Measurements from ENCODE around the gene OR7G3.

OR7G3 gene

GRCh38 chr19:9116547-9116946 lies 10.2 kb downstream of the OR7G3 start:
- Histone ChIP-seq H3K14ac (ENCODE audit: low read length in 2 of 2) (no peak overlapping the region), H3K36me3 (ENCODE audit: control insufficient read depth in 1 of 2, insufficient read depth in 2 of 2, low read depth in 1 of 2, low read length in 2 of 2) (no peaks in the 10 kb centered on the region), H2AK5ac (ENCODE audit: low read length, severe bottlenecking) (no peak overlapping the region), H3K9me3 (ENCODE audit: control insufficient read depth, low read length) (no peaks in the 10 kb centered on the region), H3K23ac (ENCODE audit: low read length in 2 of 2) (no peak overlapping the region), H3K4ac (ENCODE audit: low read depth in 1 of 2, low read length in 2 of 2) (no peak overlapping the region), H3K27me3 (ENCODE audit: control insufficient read depth in 1 of 2, insufficient read depth in 1 of 2, low read length in 2 of 2) (no peaks in the 10 kb centered on the region), H2BK5ac (ENCODE audit: low read depth, low read length, poor library complexity, severe bottlenecking) (no peak overlapping the region), H4K91ac (ENCODE audit: low read length) (no peak overlapping the region), H3K4me2 (ENCODE audit: low read length, poor library complexity, severe bottlenecking) (no peak overlapping the region), H3K18ac (ENCODE audit: low read depth in 1 of 2, low read length in 2 of 2) (no peak overlapping the region), H3K4me1 (ENCODE audit: control insufficient read depth, insufficient read depth, low read depth, low read length) (no peaks in the 10 kb centered on the region), H3K4me3 (ENCODE audit: insufficient read depth in 1 of 2, low read depth in 1 of 2, low read length in 2 of 2) (no peak overlapping the region), H4K8ac (ENCODE audit: low read length) (no peak overlapping the region), H2BK120ac (ENCODE audit: low read depth, low read length) (no peak overlapping the region), H2BK12ac (ENCODE audit: low read length in 2 of 2) (no peak overlapping the region), H3K79me1 (replicated peaks; ENCODE audit: low read length, poor library complexity, severe bottlenecking) (no peaks in the 10 kb centered on the region), H3K9ac (ENCODE audit: low read length) (no peak overlapping the region), H2BK15ac (ENCODE audit: low read depth, poor library complexity, severe bottlenecking) (no peak overlapping the region), H3K27ac (ENCODE audit: low read length, poor library complexity, severe bottlenecking) (no peak overlapping the region), H2AFZ (ENCODE audit: low read depth, low read length) (no peak overlapping the region)
- WGBS: 59% methylated on average over 2 of the region's 5 CpGs
- no peak for DNase-seq

GRCh38 chr19:9115307-9115813 lies 11.4 kb downstream of the OR7G3 start, which contains the start of gene OR7G1:
Gene OR7G1, minus strand, starts transcription at chr19:9115763. Its CDS starts 0 bp downstream, at chr19:9115763.
- Histone ChIP-seq H3K14ac (ENCODE audit: low read length in 2 of 2) (no peak within 1 kb of the TSS), H3K27me3 (ENCODE audit: control insufficient read depth in 1 of 2, insufficient read depth in 1 of 2, low read length in 2 of 2) (no peaks in the 10 kb centered on the region), H3K4me1 (ENCODE audit: control insufficient read depth, insufficient read depth, low read depth, low read length) (no peaks in the 10 kb centered on the region), H3K23ac (ENCODE audit: low read length in 2 of 2) (no peak within 1 kb of the TSS), H2BK120ac (ENCODE audit: low read depth, low read length) (no peak within 1 kb of the TSS), H3K4me3 (ENCODE audit: insufficient read depth in 1 of 2, low read depth in 1 of 2, low read length in 2 of 2) (no peak within 1 kb of the TSS), H2BK12ac (ENCODE audit: low read length in 2 of 2) (no peak within 1 kb of the TSS), H2AK5ac (ENCODE audit: low read length, severe bottlenecking) (no peak within 1 kb of the TSS), H3K9me3 (ENCODE audit: control insufficient read depth, low read length) (no peaks in the 10 kb centered on the region), H3K79me1 (replicated peaks; ENCODE audit: low read length, poor library complexity, severe bottlenecking) (no peaks in the 10 kb centered on the region), H2BK5ac (ENCODE audit: low read depth, low read length, poor library complexity, severe bottlenecking) (no peak within 1 kb of the TSS), H2BK15ac (ENCODE audit: low read depth, poor library complexity, severe bottlenecking) (no peak within 1 kb of the TSS), H3K36me3 (ENCODE audit: control insufficient read depth in 1 of 2, insufficient read depth in 2 of 2, low read depth in 1 of 2, low read length in 2 of 2) (no peaks in the 10 kb centered on the region), H3K4ac (ENCODE audit: low read depth in 1 of 2, low read length in 2 of 2) (no peak within 1 kb of the TSS), H3K27ac (ENCODE audit: low read length, poor library complexity, severe bottlenecking) (no peak within 1 kb of the TSS), H2AFZ (ENCODE audit: low read depth, low read length) (peak within 1 kb of the TSS; percentile 44), H3K18ac (ENCODE audit: low read depth in 1 of 2, low read length in 2 of 2) (no peak within 1 kb of the TSS), H3K9ac (ENCODE audit: low read length) (no peak within 1 kb of the TSS), H4K91ac (ENCODE audit: low read length) (no peak within 1 kb of the TSS), H4K8ac (ENCODE audit: low read length) (no peak within 1 kb of the TSS), H3K4me2 (ENCODE audit: low read length, poor library complexity, severe bottlenecking) (no peak within 1 kb of the TSS)
- 88% methylated on average over 2 of the region's 2 CpGs for WGBS
- DNase-seq: no peak

GRCh38 chr19:9109959-9110358 lies 16.8 kb downstream of the OR7G3 start:
- H3K9ac ChIP-seq (ENCODE audit: low read length): no peak overlapping the region
- H4K91ac ChIP-seq (ENCODE audit: low read length): no peak overlapping the region
- H3K27ac ChIP-seq (ENCODE audit: low read length, poor library complexity, severe bottlenecking): no peak overlapping the region

GRCh38 chr19:9107375-9107774 lies 19.4 kb downstream of the OR7G3 start, which contains the start of gene OR7G2:
Gene OR7G2, minus strand, starts transcription at chr19:9107475. Its CDS starts 4,232 bp downstream, at chr19:9103243.
- no peak within 1 kb of the TSS for H3K4me2 ChIP-seq (ENCODE audit: low read length, poor library complexity, severe bottlenecking)
- no peaks in the 10 kb centered on the region for H3K4me1 ChIP-seq (ENCODE audit: control insufficient read depth, insufficient read depth, low read depth, low read length)
- H3K18ac ChIP-seq (ENCODE audit: low read depth in 1 of 2, low read length in 2 of 2): no peak within 1 kb of the TSS
- no peak within 1 kb of the TSS for H2BK15ac ChIP-seq (ENCODE audit: low read depth, poor library complexity, severe bottlenecking)
- no peak within 1 kb of the TSS for H2AK5ac ChIP-seq (ENCODE audit: low read length, severe bottlenecking)
- no peak for DNase-seq
- peaks cover 4% of the 10 kb centered on the region for H3K9me3 ChIP-seq (ENCODE audit: control insufficient read depth, low read length)
- H2BK5ac ChIP-seq (ENCODE audit: low read depth, low read length, poor library complexity, severe bottlenecking): no peak within 1 kb of the TSS
- no peak within 1 kb of the TSS for H2BK120ac ChIP-seq (ENCODE audit: low read depth, low read length)
- H3K9ac ChIP-seq (ENCODE audit: low read length): no peak within 1 kb of the TSS
- no peak within 1 kb of the TSS for H4K8ac ChIP-seq (ENCODE audit: low read length)
- no peak within 1 kb of the TSS for H3K23ac ChIP-seq (ENCODE audit: low read length in 2 of 2)
- H3K27me3 ChIP-seq (ENCODE audit: control insufficient read depth in 1 of 2, insufficient read depth in 1 of 2, low read length in 2 of 2): no peaks in the 10 kb centered on the region
- H4K91ac ChIP-seq (ENCODE audit: low read length): no peak within 1 kb of the TSS
- no peaks in the 10 kb centered on the region for H3K36me3 ChIP-seq (ENCODE audit: control insufficient read depth in 1 of 2, insufficient read depth in 2 of 2, low read depth in 1 of 2, low read length in 2 of 2)
- H2AFZ ChIP-seq (ENCODE audit: low read depth, low read length): no peak within 1 kb of the TSS
- no peak within 1 kb of the TSS for H3K4me3 ChIP-seq (ENCODE audit: insufficient read depth in 1 of 2, low read depth in 1 of 2, low read length in 2 of 2)
- WGBS: 56% methylated on average over 6 of the region's 8 CpGs
- H3K27ac ChIP-seq (ENCODE audit: low read length, poor library complexity, severe bottlenecking): no peak within 1 kb of the TSS
- H3K79me1 ChIP-seq (replicated peaks; ENCODE audit: low read length, poor library complexity, severe bottlenecking): no peaks in the 10 kb centered on the region
- H3K4ac ChIP-seq (ENCODE audit: low read depth in 1 of 2, low read length in 2 of 2): no peak within 1 kb of the TSS
- H2BK12ac ChIP-seq (ENCODE audit: low read length in 2 of 2): no peak within 1 kb of the TSS
- no peak within 1 kb of the TSS for H3K14ac ChIP-seq (ENCODE audit: low read length in 2 of 2)

More at GRCh38 chr19:9109959-9110358, 16.8 kb downstream of the OR7G3 start:
- Histone ChIP-seq H3K18ac (ENCODE audit: low read depth in 1 of 2, low read length in 2 of 2) (no peak overlapping the region), H3K23ac (ENCODE audit: low read length in 2 of 2) (no peak overlapping the region), H3K4me3 (ENCODE audit: insufficient read depth in 1 of 2, low read depth in 1 of 2, low read length in 2 of 2) (no peak overlapping the region), H3K27me3 (ENCODE audit: control insufficient read depth in 1 of 2, insufficient read depth in 1 of 2, low read length in 2 of 2) (no peaks in the 10 kb centered on the region), H3K4ac (ENCODE audit: low read depth in 1 of 2, low read length in 2 of 2) (no peak overlapping the region), H2BK15ac (ENCODE audit: low read depth, poor library complexity, severe bottlenecking) (no peak overlapping the region), H2BK5ac (ENCODE audit: low read depth, low read length, poor library complexity, severe bottlenecking) (no peak overlapping the region), H3K36me3 (ENCODE audit: control insufficient read depth in 1 of 2, insufficient read depth in 2 of 2, low read depth in 1 of 2, low read length in 2 of 2) (no peaks in the 10 kb centered on the region), H3K9me3 (ENCODE audit: control insufficient read depth, low read length) (peaks cover 4% of the 10 kb centered on the region), H3K14ac (ENCODE audit: low read length in 2 of 2) (no peak overlapping the region), H2AFZ (ENCODE audit: low read depth, low read length) (no peak overlapping the region), H3K4me2 (ENCODE audit: low read length, poor library complexity, severe bottlenecking) (no peak overlapping the region), H3K79me1 (replicated peaks; ENCODE audit: low read length, poor library complexity, severe bottlenecking) (no peaks in the 10 kb centered on the region), H3K4me1 (ENCODE audit: control insufficient read depth, insufficient read depth, low read depth, low read length) (no peaks in the 10 kb centered on the region), H2AK5ac (ENCODE audit: low read length, severe bottlenecking) (no peak overlapping the region), H2BK120ac (ENCODE audit: low read depth, low read length) (no peak overlapping the region), H4K8ac (ENCODE audit: low read length) (no peak overlapping the region), H2BK12ac (ENCODE audit: low read length in 2 of 2) (no peak overlapping the region)
- WGBS: 52% methylated on average over 2 of the region's 2 CpGs
- DNase-seq: no peak

Data from mesenchymal stem cell (in vitro differentiated cells and primary cell).